GM19455 (cell line): ENCODE measurements around the gene CHST9.
"Not testable (repeated sequence)": the region's sequence is repeated elsewhere in the genome, so short reads cannot be mapped to it uniquely, and the experiment has no call there.

ENCODE experiments used
- ATAC-seq: cut with Tn5 transposase; IDR thresholded peaks from one replicate; pipeline ENCODE4 v1.9.1; 2021; ENCODE audit not compliant: unreplicated experiment

Gene CHST9

GRCh38 chr18:26943906-26944305 is 241.2 kb downstream of the CHST9 start:
- no peak for ATAC-seq

- no peak for ATAC-seq
Observed at GRCh38 chr18:26941584-26941983, 243.5 kb downstream of the CHST9 start.

GRCh38 chr18:26940744-26941398 is 244.2 kb downstream of the CHST9 start:
- no peak for ATAC-seq

GRCh38 chr18:26931659-26932058 is 253.4 kb downstream of the CHST9 start:
- ATAC-seq = no peak

GRCh38 chr18:26930630-26931029 is 254.5 kb downstream of the CHST9 start:
- no peak for ATAC-seq

GRCh38 chr18:26928670-26929313 is 256.3 kb downstream of the CHST9 start:
- no peak for ATAC-seq

GRCh38 chr18:26927822-26928221 is 257.3 kb downstream of the CHST9 start:
- ATAC-seq = not testable (repeated sequence)

- ATAC-seq = no peak
Observed at GRCh38 chr18:26926066-26926675, 258.9 kb downstream of the CHST9 start.

GRCh38 chr18:26925313-26925712 is 259.8 kb downstream of the CHST9 start:
- no peak for ATAC-seq

GRCh38 chr18:26922313-26922712 is 262.8 kb downstream of the CHST9 start:
- no peak for ATAC-seq

GRCh38 chr18:26920644-26921043 is 264.5 kb downstream of the CHST9 start:
- ATAC-seq = no peak

GRCh38 chr18:26919627-26920026 is 265.5 kb downstream of the CHST9 start:
- ATAC-seq = no peak

GRCh38 chr18:26919201-26919600 is 265.9 kb downstream of the CHST9 start:
- ATAC-seq = no peak

- no peak for ATAC-seq
Observed at GRCh38 chr18:26911840-26912239, 273.3 kb downstream of the CHST9 start.

- ATAC-seq = no peak
Observed at GRCh38 chr18:26909599-26910290, 275.4 kb downstream of the CHST9 start.

GRCh38 chr18:26908906-26909305 is 276.2 kb downstream of the CHST9 start:
- no peak for ATAC-seq

GRCh38 chr18:26902291-26902690 is 282.8 kb downstream of the CHST9 start:
- ATAC-seq = no peak

- ATAC-seq = no peak
Observed at GRCh38 chr18:26901020-26901419, 284.1 kb downstream of the CHST9 start.

GRCh38 chr18:26894426-26894825 is 290.7 kb downstream of the CHST9 start:
- no peak for ATAC-seq

- no peak for ATAC-seq
Observed at GRCh38 chr18:26893996-26894395, 291.1 kb downstream of the CHST9 start.

- no peak for ATAC-seq
Observed at GRCh38 chr18:26888259-26888658, 296.8 kb downstream of the CHST9 start.
